K562 (cell line): ENCODE measurements around the gene RAB24. TPM values are rescaled to one million over a fixed set of nuclear protein-coding genes. Genes with fewer than 3 reads are reported as not detected.

Experiments used
- ATF7 ChIP-seq: fragments of 450-650 bp; IDR thresholded peaks from 2 replicates; pipeline ENCODE4 v1.7.1; 2014; ENCODE audit warnings: mild to moderate bottlenecking, moderate library complexity
- CC2D1A ChIP-seq: fragments of 450-650 bp; IDR thresholded peaks from 2 replicates; pipeline ENCODE4 v1.6.1; 2017; ENCODE audit warnings: mild to moderate bottlenecking
- DMBX1 ChIP-seq: fragments of 250-450 bp; sonication (Bioruptor Pico); IDR thresholded peaks from 2 replicates; pipeline ENCODE4 v1.8.0; 2022; ENCODE audit warnings: inconsistent platforms, mild to moderate bottlenecking, moderate library complexity, borderline replicate concordance
- EGR1 ChIP-seq: fragments of 450-650 bp; conservative IDR thresholded peaks from 2 replicates; pipeline ENCODE4 v1.6.1; 2017; ENCODE audit warnings: mild to moderate bottlenecking
- MCM2 ChIP-seq: fragments of 450-650 bp; IDR thresholded peaks from 2 replicates; pipeline ENCODE4 v1.6.1; 2017; ENCODE audit warnings: low read depth, mild to moderate bottlenecking
- MYNN ChIP-seq, 2 experiments: sonication (generic); formaldehyde crosslinking in 1 of 2; IDR thresholded peaks; 2 replicates each; pipeline versions ENCODE4 v1.5.0 to v1.6.1; 2016 to 2020; ENCODE audit warnings: antibody characterized with exemption in 1 of 2, missing genetic modification reagents in 1 of 2
- PYGO2 ChIP-seq: fragments of 450-650 bp; IDR thresholded peaks from 2 replicates; pipeline ENCODE4 v1.6.1; 2016; ENCODE audit warnings: mild to moderate bottlenecking, missing genetic modification characterization, moderate library complexity, missing compliant biosample characterization
- RBM39 ChIP-seq: fragments of 200-400 bp; formaldehyde crosslinking; optimal IDR thresholded peaks from 2 replicates; pipeline ENCODE3; 2018; ENCODE audit warnings: low read depth, low read length
- SOX6 ChIP-seq: fragments of 450-650 bp; IDR thresholded peaks from 2 replicates; pipeline ENCODE4 v1.6.1; 2014; ENCODE audit warnings: mild to moderate bottlenecking
- SREBF2 ChIP-seq: sonication (generic); formaldehyde crosslinking; IDR thresholded peaks from 2 replicates; pipeline ENCODE4 v1.4.0; 2020; ENCODE audit warnings: mild to moderate bottlenecking, missing genetic modification reagents
- ZKSCAN1 ChIP-seq: fragments of 150-350 bp; IDR thresholded peaks from 2 replicates; pipeline ENCODE4 v1.6.1; 2016; ENCODE audit warnings: low read depth, low read length
- ZNF174 ChIP-seq: fragments of 250-450 bp; sonication (Bioruptor Pico); IDR thresholded peaks from 2 replicates; pipeline ENCODE4 v1.4.0; 2020; ENCODE audit warnings: mild to moderate bottlenecking
- ZNF551 ChIP-seq: fragments of 250-450 bp; sonication (Bioruptor Pico); IDR thresholded peaks from 2 replicates; pipeline ENCODE4 v1.5.0; 2021; ENCODE audit warnings: mild to moderate bottlenecking, moderate library complexity
- polyA plus RNA-seq, 8 experiments: library from polyadenylated mRNA; depleted of rRNA in 4 of 8; stranded (reverse) in 5 of 8; unstranded in 3 of 8; fragments of >200 nt; fragmentation: Nextera tagmentation in 2 of 8; fragmentation: Illumina TruSeq in 1 of 8; extraction: Ambion mirVana in 2 of 8; extraction: Trizol in 1 of 8; gene quantifications; 2 replicates each; pipeline versions ENCODE4 v1.2.1 to v1.2.3, GENCODE V29; 2011 to 2014; ENCODE audit warnings: inconsistent platforms in 1 of 8, missing spikeins in 1 of 8
- total RNA-seq, 7 experiments: library from RNA; depleted of rRNA in 6 of 7; stranded (reverse); fragments of >200 nt in 6 of 7; fragmentation: Illumina TruSeq in 2 of 7; extraction: Trizol in 2 of 7; gene quantifications; 2 replicates each; pipeline versions ENCODE4 v1.2.1 to v1.2.3, GENCODE V29; 2011 to 2021; ENCODE audit warnings: low replicate concordance in 1 of 7
- TF ChIP-seq, protein P1 (sequence below): fragments of 250-450 bp; sonication (Bioruptor Pico); IDR thresholded peaks from 2 replicates; pipeline ENCODE4 v1.5.1; 2021; ENCODE audit warnings: mild to moderate bottlenecking
- TF ChIP-seq, protein P2 (sequence below): fragments of 450-650 bp; IDR thresholded peaks from one replicate; pipeline ENCODE4 v1.6.1; 2018; ENCODE audit warnings: mild to moderate bottlenecking, moderate library complexity; ENCODE audit not compliant: partially characterized antibody
- TF ChIP-seq, protein P3 (sequence below): fragments of 450-650 bp; formaldehyde crosslinking; conservative IDR thresholded peaks from 2 replicates; pipeline ENCODE4 v1.4.0; 2022; ENCODE audit warnings: mild to moderate bottlenecking, missing genetic modification characterization
- TF ChIP-seq, protein P4 (sequence below), 2 experiments: fragments of 450-650 bp in 1 of 2; sonication (generic) in 1 of 2; formaldehyde crosslinking; conservative IDR thresholded peaks; 2 replicates each; pipeline versions ENCODE4 v1.4.0 to v1.8.1; 2020 to 2022; ENCODE audit warnings: mild to moderate bottlenecking in 1 of 2, missing genetic modification reagents in 1 of 2
- TF ChIP-seq, protein P5 (sequence below): fragments of 200-400 bp; formaldehyde crosslinking; IDR thresholded peaks from 2 replicates; pipeline ENCODE4 v1.6.1; 2017; ENCODE audit warnings: mild to moderate bottlenecking, low read depth, low read length, moderate library complexity
- TF ChIP-seq, protein P6 (sequence below): fragments of 450-650 bp; formaldehyde crosslinking; IDR thresholded peaks from 2 replicates; pipeline ENCODE4 v1.4.0; 2022; ENCODE audit warnings: mild to moderate bottlenecking, moderate library complexity

RAB24 gene
- total and polyA plus RNA-seq, 9 of the 15 experiments (the other 6 are each of a cell fraction or from before 2014, with no cell fraction given) = 13.9 to 107 (median 34.8) TPM

DNA sequence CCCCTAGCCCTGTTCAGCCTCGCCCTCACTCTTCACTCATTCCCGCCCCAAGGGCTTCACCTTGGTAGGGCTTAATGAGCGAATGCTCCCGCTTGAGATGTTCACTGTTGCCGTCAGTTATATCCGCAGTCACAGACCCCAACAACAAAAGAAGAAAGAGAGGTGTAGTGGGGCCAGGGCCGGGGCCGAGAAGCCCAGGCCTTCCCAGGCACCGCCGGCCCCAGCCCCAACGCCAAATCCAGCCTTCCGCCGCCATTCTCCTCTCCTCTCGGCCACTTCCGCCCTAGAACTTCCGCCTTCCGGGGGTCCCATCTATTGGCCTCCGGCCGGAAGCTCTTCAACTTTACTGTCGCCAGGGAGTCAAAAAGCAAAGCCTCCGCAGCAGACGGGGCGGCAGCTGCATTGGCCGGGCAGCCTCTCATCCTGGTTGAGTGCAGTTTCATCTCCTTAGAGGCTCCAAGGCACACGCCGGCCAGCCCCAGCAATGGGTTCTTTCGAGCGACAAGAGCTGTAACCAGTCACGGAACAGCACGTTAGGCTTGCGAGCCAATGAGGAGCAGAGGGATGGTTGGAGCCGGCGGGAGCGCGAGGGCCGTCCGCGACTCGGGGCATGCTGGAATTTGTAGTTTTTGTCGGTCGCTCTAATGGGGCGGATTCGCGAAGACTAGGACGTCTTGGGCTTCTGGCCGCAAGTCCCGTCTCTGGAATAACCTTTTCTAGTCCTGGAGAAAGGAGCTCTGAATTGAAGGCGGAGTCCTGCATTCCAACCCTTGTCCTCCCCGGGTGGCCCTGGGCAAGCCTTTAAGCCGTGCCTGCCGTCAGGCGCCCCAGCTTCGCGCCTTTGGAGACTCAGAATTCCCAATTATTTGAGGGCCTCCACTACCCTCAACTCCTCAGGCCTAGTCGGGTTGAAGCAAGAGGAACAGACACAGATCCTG is 48.1 kb upstream of the RAB24 start, which contains the start of gene LMAN2 (continued):
- TF ChIP-seq PYGO2 (tag) = 0 out of 2 replicates have a peak, but pooled peaks have one; percentile 20
- TF ChIP-seq, protein P1, sequence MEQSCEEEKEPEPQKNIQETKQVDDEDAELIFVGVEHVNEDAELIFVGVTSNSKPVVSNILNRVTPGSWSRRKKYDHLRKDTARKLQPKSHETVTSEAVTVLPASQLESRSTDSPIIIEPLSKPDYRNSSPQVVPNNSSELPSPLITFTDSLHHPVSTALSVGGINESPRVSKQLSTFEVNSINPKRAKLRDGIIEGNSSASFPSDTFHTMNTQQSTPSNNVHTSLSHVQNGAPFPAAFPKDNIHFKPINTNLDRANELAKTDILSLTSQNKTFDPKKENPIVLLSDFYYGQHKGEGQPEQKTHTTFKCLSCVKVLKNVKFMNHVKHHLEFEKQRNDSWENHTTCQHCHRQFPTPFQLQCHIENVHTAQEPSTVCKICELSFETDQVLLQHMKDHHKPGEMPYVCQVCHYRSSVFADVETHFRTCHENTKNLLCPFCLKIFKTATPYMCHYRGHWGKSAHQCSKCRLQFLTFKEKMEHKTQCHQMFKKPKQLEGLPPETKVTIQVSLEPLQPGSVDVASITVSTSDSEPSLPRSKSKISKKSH (CRISPR knock-in tag) = no peak
- TF ChIP-seq, protein P2, sequence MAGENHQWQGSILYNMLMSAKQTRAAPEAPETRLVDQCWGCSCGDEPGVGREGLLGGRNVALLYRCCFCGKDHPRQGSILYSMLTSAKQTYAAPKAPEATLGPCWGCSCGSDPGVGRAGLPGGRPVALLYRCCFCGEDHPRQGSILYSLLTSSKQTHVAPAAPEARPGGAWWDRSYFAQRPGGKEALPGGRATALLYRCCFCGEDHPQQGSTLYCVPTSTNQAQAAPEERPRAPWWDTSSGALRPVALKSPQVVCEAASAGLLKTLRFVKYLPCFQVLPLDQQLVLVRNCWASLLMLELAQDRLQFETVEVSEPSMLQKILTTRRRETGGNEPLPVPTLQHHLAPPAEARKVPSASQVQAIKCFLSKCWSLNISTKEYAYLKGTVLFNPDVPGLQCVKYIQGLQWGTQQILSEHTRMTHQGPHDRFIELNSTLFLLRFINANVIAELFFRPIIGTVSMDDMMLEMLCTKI = no peak
- TF ChIP-seq ZNF551 (CRISPR knock-in tag) = no peak
- TF ChIP-seq RBM39 = no peak
- TF ChIP-seq SOX6 = peak; percentile 48; the same call in 1 of the 2 replicates
- TF ChIP-seq MCM2 = no peak
- peak; percentile 88 for TF ChIP-seq ATF7
- TF ChIP-seq, protein P3, sequence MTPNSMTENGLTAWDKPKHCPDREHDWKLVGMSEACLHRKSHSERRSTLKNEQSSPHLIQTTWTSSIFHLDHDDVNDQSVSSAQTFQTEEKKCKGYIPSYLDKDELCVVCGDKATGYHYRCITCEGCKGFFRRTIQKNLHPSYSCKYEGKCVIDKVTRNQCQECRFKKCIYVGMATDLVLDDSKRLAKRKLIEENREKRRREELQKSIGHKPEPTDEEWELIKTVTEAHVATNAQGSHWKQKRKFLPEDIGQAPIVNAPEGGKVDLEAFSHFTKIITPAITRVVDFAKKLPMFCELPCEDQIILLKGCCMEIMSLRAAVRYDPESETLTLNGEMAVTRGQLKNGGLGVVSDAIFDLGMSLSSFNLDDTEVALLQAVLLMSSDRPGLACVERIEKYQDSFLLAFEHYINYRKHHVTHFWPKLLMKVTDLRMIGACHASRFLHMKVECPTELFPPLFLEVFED (CRISPR knock-in tag) = peak; percentile 63; the same call in 1 of the 2 replicates
- TF ChIP-seq SREBF2 = no peak
- TF ChIP-seq ZKSCAN1 = 0 out of 2 replicates have a peak, but pooled peaks have one; percentile 23
- TF ChIP-seq ZNF174 (CRISPR knock-in tag) = no peak
- TF ChIP-seq, protein P4, sequence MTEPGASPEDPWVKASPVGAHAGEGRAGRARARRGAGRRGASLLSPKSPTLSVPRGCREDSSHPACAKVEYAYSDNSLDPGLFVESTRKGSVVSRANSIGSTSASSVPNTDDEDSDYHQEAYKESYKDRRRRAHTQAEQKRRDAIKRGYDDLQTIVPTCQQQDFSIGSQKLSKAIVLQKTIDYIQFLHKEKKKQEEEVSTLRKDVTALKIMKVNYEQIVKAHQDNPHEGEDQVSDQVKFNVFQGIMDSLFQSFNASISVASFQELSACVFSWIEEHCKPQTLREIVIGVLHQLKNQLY (CRISPR knock-in tag; conservative IDR thresholded peaks at IDR 0.05) = no peak
- TF ChIP-seq CC2D1A = 0 out of 2 replicates have a peak, but pooled peaks have one; percentile 29
- TF ChIP-seq DMBX1 (CRISPR knock-in tag) = no peak; the same call in 1 of the 2 replicates
- TF ChIP-seq EGR1 = no peak
- TF ChIP-seq MYNN (IDR thresholded peaks at IDR 0.05) = no peak
- no peak for TF ChIP-seq MYNN (CRISPR knock-in tag; IDR thresholded peaks at IDR 0.05)
- TF ChIP-seq, protein P5, sequence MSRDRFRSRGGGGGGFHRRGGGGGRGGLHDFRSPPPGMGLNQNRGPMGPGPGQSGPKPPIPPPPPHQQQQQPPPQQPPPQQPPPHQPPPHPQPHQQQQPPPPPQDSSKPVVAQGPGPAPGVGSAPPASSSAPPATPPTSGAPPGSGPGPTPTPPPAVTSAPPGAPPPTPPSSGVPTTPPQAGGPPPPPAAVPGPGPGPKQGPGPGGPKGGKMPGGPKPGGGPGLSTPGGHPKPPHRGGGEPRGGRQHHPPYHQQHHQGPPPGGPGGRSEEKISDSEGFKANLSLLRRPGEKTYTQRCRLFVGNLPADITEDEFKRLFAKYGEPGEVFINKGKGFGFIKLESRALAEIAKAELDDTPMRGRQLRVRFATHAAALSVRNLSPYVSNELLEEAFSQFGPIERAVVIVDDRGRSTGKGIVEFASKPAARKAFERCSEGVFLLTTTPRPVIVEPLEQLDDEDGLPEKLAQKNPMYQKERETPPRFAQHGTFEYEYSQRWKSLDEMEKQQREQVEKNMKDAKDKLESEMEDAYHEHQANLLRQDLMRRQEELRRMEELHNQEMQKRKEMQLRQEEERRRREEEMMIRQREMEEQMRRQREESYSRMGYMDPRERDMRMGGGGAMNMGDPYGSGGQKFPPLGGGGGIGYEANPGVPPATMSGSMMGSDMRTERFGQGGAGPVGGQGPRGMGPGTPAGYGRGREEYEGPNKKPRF = no peak
- TF ChIP-seq, protein P6, sequence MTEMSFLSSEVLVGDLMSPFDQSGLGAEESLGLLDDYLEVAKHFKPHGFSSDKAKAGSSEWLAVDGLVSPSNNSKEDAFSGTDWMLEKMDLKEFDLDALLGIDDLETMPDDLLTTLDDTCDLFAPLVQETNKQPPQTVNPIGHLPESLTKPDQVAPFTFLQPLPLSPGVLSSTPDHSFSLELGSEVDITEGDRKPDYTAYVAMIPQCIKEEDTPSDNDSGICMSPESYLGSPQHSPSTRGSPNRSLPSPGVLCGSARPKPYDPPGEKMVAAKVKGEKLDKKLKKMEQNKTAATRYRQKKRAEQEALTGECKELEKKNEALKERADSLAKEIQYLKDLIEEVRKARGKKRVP (CRISPR knock-in tag) = no peak
